Hepatocyte (in vitro differentiated cells): ENCODE results near the gene PXN.

Source experiments
- EZH2 ChIP-seq: fragments of 200-600 bp; sonication (generic); IDR thresholded peaks from 2 replicates; pipeline ENCODE4 v1.6.1; 2016; ENCODE audit warnings: antibody characterized with exemption, mild to moderate bottlenecking, borderline replicate concordance
- TF ChIP-seq, protein P1 (sequence below): fragments of 200-600 bp; sonication (generic); IDR thresholded peaks from 2 replicates; pipeline ENCODE4 v1.5.1; 2016; ENCODE audit warnings: antibody characterized with exemption, mild to moderate bottlenecking; ENCODE audit not compliant: poor library complexity

DNA sequence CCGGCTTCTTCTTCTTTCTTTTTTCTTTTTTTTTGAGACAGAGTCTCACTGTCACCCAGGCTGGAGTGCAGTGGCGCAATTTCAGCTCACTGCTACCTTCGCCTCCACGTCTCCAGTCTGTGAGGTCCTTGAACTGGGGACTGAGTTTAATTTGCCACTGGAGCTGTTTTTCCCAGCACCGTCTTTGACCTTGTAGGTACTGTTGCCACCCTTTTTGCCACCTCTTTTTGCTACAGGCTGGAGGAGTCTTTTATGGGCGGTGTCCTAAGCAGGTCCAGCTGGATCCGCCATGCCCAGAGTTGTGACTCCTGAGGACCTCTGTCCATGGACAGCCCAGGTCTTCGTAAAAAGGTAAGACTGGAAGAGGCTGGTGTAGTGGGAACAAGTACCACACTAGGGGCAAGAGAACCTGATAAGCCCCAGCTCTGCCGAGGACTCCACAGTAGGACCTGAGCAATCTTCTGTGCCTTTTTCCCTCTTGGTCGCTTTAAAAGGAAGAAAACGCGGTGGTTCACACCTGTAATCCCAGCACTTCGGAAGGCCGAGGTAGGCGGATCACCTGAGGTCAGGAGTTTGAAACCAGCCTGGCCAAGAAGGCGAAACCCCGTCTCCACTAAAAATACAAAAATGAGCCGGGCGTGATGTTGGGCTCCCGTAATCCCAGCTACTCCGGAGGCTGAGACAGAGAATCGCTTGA lies 25.2 kb upstream of the PXN start:
- TF ChIP-seq, protein P1, sequence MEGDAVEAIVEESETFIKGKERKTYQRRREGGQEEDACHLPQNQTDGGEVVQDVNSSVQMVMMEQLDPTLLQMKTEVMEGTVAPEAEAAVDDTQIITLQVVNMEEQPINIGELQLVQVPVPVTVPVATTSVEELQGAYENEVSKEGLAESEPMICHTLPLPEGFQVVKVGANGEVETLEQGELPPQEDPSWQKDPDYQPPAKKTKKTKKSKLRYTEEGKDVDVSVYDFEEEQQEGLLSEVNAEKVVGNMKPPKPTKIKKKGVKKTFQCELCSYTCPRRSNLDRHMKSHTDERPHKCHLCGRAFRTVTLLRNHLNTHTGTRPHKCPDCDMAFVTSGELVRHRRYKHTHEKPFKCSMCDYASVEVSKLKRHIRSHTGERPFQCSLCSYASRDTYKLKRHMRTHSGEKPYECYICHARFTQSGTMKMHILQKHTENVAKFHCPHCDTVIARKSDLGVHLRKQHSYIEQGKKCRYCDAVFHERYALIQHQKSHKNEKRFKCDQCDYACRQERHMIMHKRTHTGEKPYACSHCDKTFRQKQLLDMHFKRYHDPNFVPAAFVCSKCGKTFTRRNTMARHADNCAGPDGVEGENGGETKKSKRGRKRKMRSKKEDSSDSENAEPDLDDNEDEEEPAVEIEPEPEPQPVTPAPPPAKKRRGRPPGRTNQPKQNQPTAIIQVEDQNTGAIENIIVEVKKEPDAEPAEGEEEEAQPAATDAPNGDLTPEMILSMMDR = no peak
- TF ChIP-seq EZH2 = no peak
